ENCODE measurements around the gene BCR.

BCR gene

GRCh38 chr22:23282089-23282501 lies 101.8 kb downstream of the BCR start:
- Histone ChIP-seq H3K79me2 (ENCODE audit: insufficient read depth, low read depth) (no peaks in the 10 kb centered on the region; the same call in 1 of the 2 replicates), H3K27me3 (ENCODE audit: insufficient read depth, low read depth) (no peaks in the 10 kb centered on the region), H3K4me3 (IDR thresholded peaks at IDR 0.05; ENCODE audit: insufficient read depth, low read depth, low read length) (no peak overlapping the region), H3K9ac (peak overlapping the region; percentile 90), H3K4me2 (peak overlapping the region; percentile 85), H3K36me3 (ENCODE audit: insufficient read depth) (no peaks in the 10 kb centered on the region), H3K27ac (peak overlapping the region; percentile 98), H3K4me1 (ENCODE audit: low read depth, poor library complexity, severe bottlenecking) (peaks cover 57% of the 10 kb centered on the region), H2AFZ (ENCODE audit: low read depth) (0 out of 2 replicates have a peak overlapping the region, but pooled peaks have one; percentile 15), H4K20me1 (ENCODE audit: insufficient read depth) (no peaks in the 10 kb centered on the region)
- TF ChIP-seq CTCF (conservative IDR thresholded peaks at IDR 0.05; ENCODE audit: low read depth, low read length), result peak; percentile 52; the same call in 1 of the 2 replicates

GRCh38 chr22:23282516-23282915 lies 102.2 kb downstream of the BCR start:
- H3K4me2 ChIP-seq, result peak overlapping the region; percentile 85
- H4K20me1 ChIP-seq (ENCODE audit: insufficient read depth), result no peaks in the 10 kb centered on the region
- peaks cover 57% of the 10 kb centered on the region for H3K4me1 ChIP-seq (ENCODE audit: low read depth, poor library complexity, severe bottlenecking)
- TF ChIP-seq CTCF (conservative IDR thresholded peaks at IDR 0.05; ENCODE audit: low read depth, low read length), result no peak
- peak overlapping the region; percentile 90 for H3K9ac ChIP-seq
- no peak overlapping the region for H2AFZ ChIP-seq (ENCODE audit: low read depth)
- no peak overlapping the region for H3K4me3 ChIP-seq (IDR thresholded peaks at IDR 0.05; ENCODE audit: insufficient read depth, low read depth, low read length)
- H3K27me3 ChIP-seq (ENCODE audit: insufficient read depth, low read depth), result no peaks in the 10 kb centered on the region
- peak overlapping the region; percentile 98 for H3K27ac ChIP-seq
- H3K79me2 ChIP-seq (ENCODE audit: insufficient read depth, low read depth), result no peaks in the 10 kb centered on the region; the same call in 1 of the 2 replicates
- H3K36me3 ChIP-seq (ENCODE audit: insufficient read depth), result no peaks in the 10 kb centered on the region

- Histone ChIP-seq H3K4me3 (IDR thresholded peaks at IDR 0.05; ENCODE audit: insufficient read depth, low read depth, low read length) (no peak overlapping the region), H4K20me1 (ENCODE audit: insufficient read depth) (no peaks in the 10 kb centered on the region), H2AFZ (ENCODE audit: low read depth) (no peak overlapping the region), H3K4me1 (ENCODE audit: low read depth, poor library complexity, severe bottlenecking) (peaks cover 57% of the 10 kb centered on the region), H3K9ac (peak overlapping the region; percentile 90), H3K36me3 (ENCODE audit: insufficient read depth) (no peaks in the 10 kb centered on the region), H3K4me2 (peak overlapping the region; percentile 85), H3K27ac (peak overlapping the region; percentile 98), H3K79me2 (ENCODE audit: insufficient read depth, low read depth) (no peaks in the 10 kb centered on the region; the same call in 1 of the 2 replicates), H3K27me3 (ENCODE audit: insufficient read depth, low read depth) (no peaks in the 10 kb centered on the region)
- no peak for TF ChIP-seq CTCF (conservative IDR thresholded peaks at IDR 0.05; ENCODE audit: low read depth, low read length)
Observed at GRCh38 chr22:23282986-23283385, 102.7 kb downstream of the BCR start.

- Histone ChIP-seq H3K79me2 (ENCODE audit: insufficient read depth, low read depth) (no peaks in the 10 kb centered on the region; the same call in 1 of the 2 replicates), H3K4me1 (ENCODE audit: low read depth, poor library complexity, severe bottlenecking) (peaks cover 48% of the 10 kb centered on the region), H2AFZ (ENCODE audit: low read depth) (no peak overlapping the region), H3K27ac (peak overlapping the region; percentile 98), H3K9ac (no peak overlapping the region), H3K4me3 (IDR thresholded peaks at IDR 0.05; ENCODE audit: insufficient read depth, low read depth, low read length) (no peak overlapping the region), H4K20me1 (ENCODE audit: insufficient read depth) (no peaks in the 10 kb centered on the region), H3K4me2 (peak overlapping the region; percentile 85; the same call in 1 of the 2 replicates), H3K27me3 (ENCODE audit: insufficient read depth, low read depth) (no peaks in the 10 kb centered on the region), H3K36me3 (ENCODE audit: insufficient read depth) (no peaks in the 10 kb centered on the region)
- no peak for TF ChIP-seq CTCF (conservative IDR thresholded peaks at IDR 0.05; ENCODE audit: low read depth, low read length)
Observed at GRCh38 chr22:23283591-23284503, 103.5 kb downstream of the BCR start.
